Stimulated activated CD8-positive, alpha-beta memory T cell treated with anti-CD3 and anti-CD28 coated beads, Interleukin-15, amount 100 ng/mL, for 1 hour (primary cell): Measurements from ENCODE around the gene PHACTR1.

Experiments used
- DNase-seq: peaks from one replicate; pipeline ENCODE4 v3.0.0-alpha.2; 2020; ENCODE audit warnings: low read depth

Gene PHACTR1

DNA sequence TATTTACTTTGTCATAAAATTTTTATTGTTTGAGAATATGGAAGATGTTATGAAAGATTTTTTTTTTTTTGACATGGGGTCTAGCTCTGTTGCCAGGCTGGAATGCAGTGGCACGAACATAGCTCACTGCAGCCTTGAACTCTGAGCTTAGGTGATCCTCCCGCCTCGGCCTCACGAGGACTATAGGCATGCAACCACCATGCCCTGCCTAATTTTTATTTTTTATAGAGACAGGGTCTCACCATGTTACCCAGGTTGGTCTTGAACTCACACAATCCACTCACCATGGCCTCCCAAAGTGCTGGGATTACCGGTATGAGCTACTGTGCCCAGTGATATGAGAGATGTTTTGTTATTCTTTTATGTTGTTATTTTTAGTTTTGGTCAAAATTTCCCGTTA, 316.0 kb downstream of the PHACTR1 start:
- no peak for DNase-seq

DNA sequence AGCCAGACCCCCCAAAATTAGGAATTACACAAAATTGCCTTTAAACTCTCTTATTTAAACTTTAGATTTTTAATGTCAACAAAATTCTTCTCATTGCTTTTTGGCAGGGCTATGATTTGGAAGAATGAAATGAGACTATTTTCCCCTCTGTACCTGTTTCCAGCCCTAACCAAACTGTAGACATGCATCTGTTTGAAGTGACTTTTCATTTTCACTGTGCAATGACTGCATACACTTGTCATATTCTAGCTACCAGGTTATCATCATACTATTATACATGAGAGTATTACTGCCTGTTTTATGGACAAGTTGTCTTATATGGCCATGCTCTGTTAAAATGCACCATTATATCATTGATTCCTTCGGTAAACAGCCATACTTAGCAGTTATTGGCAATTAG, 316.6 kb downstream of the PHACTR1 start:
- no peak for DNase-seq

GRCh38 chr6:13034316-13034715, 317.7 kb downstream of the PHACTR1 start:
- DNase-seq = no peak

DNA sequence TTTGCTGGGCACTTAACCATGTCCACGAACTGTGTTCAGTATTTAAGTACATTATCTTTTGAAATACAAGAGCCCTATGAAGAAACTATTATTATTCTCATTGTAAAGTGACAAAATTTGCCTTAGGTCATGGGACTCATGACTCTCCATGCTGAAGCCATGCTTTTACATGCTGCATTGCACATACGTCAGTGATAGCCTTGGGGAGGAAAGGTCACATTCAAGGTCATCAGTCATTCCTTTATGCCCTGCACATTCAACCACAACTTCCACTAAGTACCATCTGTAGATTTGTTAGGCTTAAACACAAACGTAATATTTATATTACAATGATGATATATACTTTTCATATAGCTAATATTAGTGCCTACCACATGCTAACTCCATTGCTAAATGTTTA, 319.0 kb downstream of the PHACTR1 start:
- DNase-seq = no peak

DNA sequence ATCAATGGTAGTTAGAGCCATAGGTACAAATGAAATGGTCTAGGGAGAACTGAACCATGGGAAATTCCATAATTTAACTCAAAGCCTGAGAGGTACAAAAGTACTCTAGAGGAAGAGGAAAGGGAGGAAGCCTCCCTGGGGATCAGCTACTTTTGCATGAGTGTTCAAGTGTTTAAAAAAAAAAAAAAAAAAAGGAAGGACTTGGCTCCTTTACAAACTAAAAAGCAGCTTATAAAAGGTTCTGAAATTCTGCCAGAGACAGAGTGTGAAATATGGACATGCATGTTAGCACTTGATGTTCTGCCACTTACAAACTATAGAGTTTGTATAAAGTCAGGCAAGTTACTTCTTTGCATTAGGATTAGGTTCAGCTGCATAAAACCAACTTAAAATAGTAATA, 321.7 kb downstream of the PHACTR1 start:
- DNase-seq = no peak

DNA sequence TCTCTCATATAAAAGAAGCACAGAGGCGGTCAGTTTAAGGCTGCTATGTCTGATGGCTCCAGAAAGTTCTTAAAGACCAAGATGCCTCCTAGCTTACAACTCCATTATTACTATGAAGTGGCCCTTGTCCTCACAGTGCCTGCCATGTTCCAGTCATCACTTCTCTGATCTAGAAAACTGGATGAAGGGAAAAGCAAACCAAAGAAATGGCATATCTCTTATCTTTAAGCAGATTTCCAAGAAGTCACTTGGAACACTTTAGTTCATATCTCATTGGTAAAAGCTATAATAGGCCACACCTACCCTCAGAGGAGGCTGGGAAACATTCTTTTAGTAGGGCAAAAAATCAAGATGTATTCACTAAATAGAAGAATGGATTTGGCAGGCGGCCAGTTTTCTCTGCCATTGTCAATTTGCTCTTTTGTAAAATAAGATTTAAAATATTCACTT, 322.2 kb downstream of the PHACTR1 start:
- DNase-seq = no peak

DNA sequence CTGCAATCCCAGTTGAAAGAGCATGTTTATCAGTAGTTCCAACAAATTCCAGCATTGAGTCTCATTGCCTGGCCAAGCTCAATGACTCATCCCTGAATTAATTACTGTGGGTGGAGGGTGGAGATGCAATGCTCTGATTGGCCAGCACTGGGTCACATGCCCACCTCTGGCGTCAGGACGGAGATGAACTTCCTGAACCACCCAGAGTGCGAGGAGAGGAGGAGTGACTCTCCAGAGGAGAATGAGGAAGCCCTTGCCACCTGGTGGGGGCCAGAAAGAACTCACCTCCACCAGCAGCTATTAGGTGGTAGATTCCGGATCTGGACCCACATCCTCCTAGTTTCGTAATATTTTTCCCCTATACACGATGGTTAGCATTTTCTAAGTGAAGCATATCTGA, 327.8 kb downstream of the PHACTR1 start:
- DNase-seq = no peak

DNA sequence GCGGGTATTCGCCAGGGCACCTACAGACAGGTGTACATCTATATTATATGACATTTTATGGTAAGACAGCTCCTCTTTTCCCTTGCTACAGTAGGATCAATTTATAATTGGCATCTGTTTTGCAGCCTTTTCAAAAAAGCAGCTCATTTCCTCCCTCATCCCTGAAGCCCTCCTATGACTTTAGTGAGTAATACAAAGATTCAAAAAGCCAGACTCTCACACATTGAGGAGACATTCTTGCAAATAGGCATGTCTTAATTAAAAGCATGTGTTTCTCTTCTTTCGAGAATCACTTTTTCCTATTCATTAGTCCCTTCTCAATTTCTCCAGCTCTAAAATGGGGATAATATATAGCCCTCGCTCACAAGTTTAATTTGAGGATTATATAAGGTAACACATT, 328.3 kb downstream of the PHACTR1 start:
- no peak for DNase-seq

- DNase-seq = no peak
Measured at GRCh38 chr6:13045676-13046075, 329.1 kb downstream of the PHACTR1 start.

DNA sequence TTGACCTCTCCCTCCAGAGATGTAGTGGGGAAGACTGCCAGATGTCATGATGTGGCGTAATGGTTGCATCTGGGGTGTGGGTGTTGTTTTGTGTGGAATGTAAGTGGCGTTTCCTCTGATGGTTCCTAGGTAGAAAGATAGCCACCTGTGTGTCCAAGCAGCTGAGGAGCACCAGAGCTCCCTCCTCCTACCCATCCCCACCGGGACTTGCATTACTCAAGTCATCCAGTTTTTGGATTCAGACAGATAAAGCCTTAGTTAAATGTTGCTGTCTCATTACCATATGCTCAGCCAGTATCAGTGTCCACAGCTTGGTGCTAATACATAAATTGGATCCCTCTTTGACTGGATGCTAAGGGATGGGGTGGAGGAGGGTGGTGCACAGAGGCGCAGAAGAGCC, 329.5 kb downstream of the PHACTR1 start:
- no peak for DNase-seq

GRCh38 chr6:13048113-13048512, 331.5 kb downstream of the PHACTR1 start:
- DNase-seq = no peak

DNA sequence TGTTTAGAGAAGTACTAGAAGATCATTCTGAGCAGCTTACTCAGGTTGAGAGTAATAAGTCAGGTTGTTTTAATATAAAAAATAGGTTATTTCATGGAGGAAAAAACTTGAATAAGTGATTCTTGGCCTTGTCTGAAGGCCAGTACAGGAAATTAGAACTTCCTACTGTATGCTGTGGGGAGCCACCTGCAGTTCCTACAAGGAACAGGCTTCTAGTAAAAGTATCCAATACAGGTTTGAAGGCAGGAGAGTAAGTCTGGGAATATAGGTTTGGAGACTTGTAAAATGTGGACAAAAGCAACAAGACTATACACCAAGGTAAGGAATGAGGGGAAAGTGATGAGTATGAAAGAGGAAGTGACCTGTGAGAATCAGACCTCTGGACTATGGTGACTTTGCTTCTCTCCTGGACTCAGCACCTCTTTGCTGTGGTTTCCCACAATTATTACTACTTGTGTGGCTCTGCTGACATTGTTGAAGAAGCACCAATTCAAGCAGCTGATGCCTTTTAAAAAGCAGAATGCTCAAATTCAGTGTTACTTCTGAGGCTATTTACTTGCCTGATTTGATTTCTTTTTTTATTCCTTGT, 333.2 kb downstream of the PHACTR1 start:
- no peak for DNase-seq

- DNase-seq = no peak
Measured at GRCh38 chr6:13053006-13053461, 336.5 kb downstream of the PHACTR1 start.

DNA sequence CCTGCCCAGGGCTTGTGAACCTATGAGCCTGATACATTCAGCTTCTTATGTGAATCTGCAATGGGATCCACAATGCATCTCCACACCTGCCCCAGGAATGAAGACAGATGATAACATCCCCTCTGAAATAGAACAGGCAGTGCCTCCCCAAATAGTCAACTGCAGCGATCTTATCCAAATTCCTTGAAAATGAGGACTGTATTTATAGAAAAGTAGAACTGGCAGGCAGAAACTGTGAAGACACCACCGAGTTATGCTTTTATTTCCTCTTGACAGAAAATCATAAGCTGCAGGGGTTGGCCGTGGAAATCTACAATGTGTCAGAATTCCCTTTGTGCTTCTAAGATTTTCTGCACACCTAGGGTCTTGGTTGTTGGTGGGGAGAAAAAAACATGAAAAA, 341.5 kb downstream of the PHACTR1 start:
- no peak for DNase-seq

GRCh38 chr6:13059026-13059425, 342.5 kb downstream of the PHACTR1 start:
- no peak for DNase-seq

- DNase-seq = no peak
Measured at GRCh38 chr6:13063300-13063918, 346.8 kb downstream of the PHACTR1 start.

GRCh38 chr6:13065581-13065980, 349.0 kb downstream of the PHACTR1 start:
- DNase-seq = no peak

- DNase-seq = no peak
Measured at GRCh38 chr6:13066050-13066449, 349.5 kb downstream of the PHACTR1 start.

DNA sequence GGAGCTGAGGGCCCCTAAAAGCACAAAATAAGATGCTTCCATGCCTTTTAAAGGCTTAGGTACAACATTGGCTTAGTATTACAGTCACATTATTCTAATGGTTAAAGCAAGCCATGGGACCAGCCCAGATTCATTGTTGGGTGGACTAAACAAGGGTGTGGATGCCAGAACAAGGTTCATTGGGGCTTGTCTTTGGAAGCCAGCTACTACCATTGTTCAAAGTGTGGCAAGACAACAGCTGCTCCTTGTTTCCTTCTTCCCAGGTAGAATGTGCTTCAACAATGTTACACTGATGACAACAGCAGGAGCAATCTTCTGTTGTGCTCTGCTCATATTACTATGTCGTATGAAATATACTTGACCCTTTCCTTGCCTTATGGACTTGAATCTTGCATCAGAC, 350.3 kb downstream of the PHACTR1 start:
- no peak for DNase-seq

GRCh38 chr6:13068586-13069210, 352.1 kb downstream of the PHACTR1 start:
- no peak for DNase-seq

- no peak for DNase-seq
Measured at GRCh38 chr6:13071550-13072345, 355.2 kb downstream of the PHACTR1 start.

- no peak for DNase-seq
Measured at GRCh38 chr6:13072686-13073347, 356.2 kb downstream of the PHACTR1 start.
